H9 (cell line): Measurements from ENCODE around the gene EGFR. TPM values are rescaled to one million over a fixed set of nuclear protein-coding genes. Genes with fewer than 3 reads are reported as not detected.
A peak's percentile ranks its signal among the peaks of the same experiment; 100 is the strongest.

ENCODE experiments used
- DNase-seq: peaks from one replicate; pipeline ENCODE4 v3.0.0-alpha.2; 2017
- H2AFZ ChIP-seq: one replicate; pipeline ENCODE4 v1.6.1; 2013; ENCODE audit warnings: mild to moderate bottlenecking, low read length, control low read depth, moderate library complexity
- H2AK5ac ChIP-seq: 2 replicates; pipeline ENCODE4 v1.6.1; 2013; ENCODE audit warnings: low read length, control low read depth, mixed read lengths; ENCODE audit not compliant: insufficient read length
- H2BK120ac ChIP-seq: one replicate; pipeline ENCODE4 v1.6.1; 2013; ENCODE audit warnings: low read depth, mild to moderate bottlenecking, low read length, control low read depth, inconsistent platforms; ENCODE audit not compliant: poor library complexity, severe bottlenecking
- H2BK12ac ChIP-seq: 2 replicates; pipeline ENCODE4 v1.6.1; 2013; ENCODE audit warnings: low read length, control low read depth, mixed read lengths, low read depth; ENCODE audit not compliant: insufficient read length
- H2BK15ac ChIP-seq: 2 replicates; pipeline ENCODE4 v1.6.1; 2013; ENCODE audit warnings: low read depth, low read length, control low read depth
- H2BK20ac ChIP-seq: one replicate; pipeline ENCODE4 v1.6.1; 2013; ENCODE audit warnings: low read depth, mild to moderate bottlenecking, low read length, control low read depth, inconsistent platforms; ENCODE audit not compliant: poor library complexity, severe bottlenecking
- H2BK5ac ChIP-seq: 2 replicates; pipeline ENCODE4 v1.6.1; 2013; ENCODE audit warnings: low read length, control low read depth, mixed read lengths; ENCODE audit not compliant: insufficient read length
- H3K14ac ChIP-seq: 2 replicates; pipeline ENCODE4 v1.6.1; 2013; ENCODE audit warnings: low read length, control low read depth; ENCODE audit not compliant: insufficient read depth
- H3K18ac ChIP-seq: 2 replicates; pipeline ENCODE4 v1.6.1; 2013; ENCODE audit warnings: low read depth, mild to moderate bottlenecking, mixed read lengths, low read length, control low read depth; ENCODE audit not compliant: insufficient read length
- H3K23ac ChIP-seq: 2 replicates; pipeline ENCODE4 v1.6.1; 2013; ENCODE audit warnings: low read length, control low read depth, mixed read lengths, low read depth; ENCODE audit not compliant: insufficient read length
- H3K23me2 ChIP-seq: 2 replicates; pipeline ENCODE4 v1.6.1; 2013; ENCODE audit warnings: low read depth, mild to moderate bottlenecking, mixed read lengths, low read length, control low read depth; ENCODE audit not compliant: insufficient read length, poor library complexity, severe bottlenecking
- H3K27ac ChIP-seq: 2 replicates; pipeline ENCODE4 v1.5.1; 2013; ENCODE audit warnings: low read length, control low read depth, mixed read lengths, low read depth; ENCODE audit not compliant: insufficient read length
- H3K27me3 ChIP-seq: 2 replicates; pipeline ENCODE4 v1.6.1; 2013; ENCODE audit warnings: low read length, control low read depth, inconsistent platforms; ENCODE audit not compliant: insufficient read depth
- H3K4ac ChIP-seq: 2 replicates; pipeline ENCODE4 v1.6.1; 2013; ENCODE audit warnings: low read depth, mild to moderate bottlenecking, control low read depth, inconsistent platforms, low read length, moderate library complexity
- H3K4me1 ChIP-seq: 2 replicates; pipeline ENCODE4 v1.6.1; 2013; ENCODE audit warnings: low read length, control low read depth, inconsistent platforms; ENCODE audit not compliant: insufficient read depth
- H3K4me2 ChIP-seq: 2 replicates; pipeline ENCODE4 v1.6.1; 2013; ENCODE audit warnings: low read length, control low read depth, mixed read lengths; ENCODE audit not compliant: insufficient read length, insufficient read depth
- H3K56ac ChIP-seq: 2 replicates; pipeline ENCODE4 v1.6.1; 2013; ENCODE audit warnings: low read depth, mild to moderate bottlenecking, mixed read lengths, low read length, control low read depth; ENCODE audit not compliant: insufficient read length
- H3K79me1 ChIP-seq: 2 replicates; pipeline ENCODE4 v1.6.1; 2013; ENCODE audit warnings: low read depth, mild to moderate bottlenecking, moderate library complexity, low read length, control low read depth, inconsistent platforms; ENCODE audit not compliant: insufficient read depth, poor library complexity, severe bottlenecking
- H3K79me2 ChIP-seq: 2 replicates; pipeline ENCODE4 v1.6.1; 2013; ENCODE audit warnings: low read length, control low read depth, inconsistent platforms; ENCODE audit not compliant: insufficient read depth
- H3K9ac ChIP-seq: 2 replicates; pipeline ENCODE4 v1.6.1; 2013; ENCODE audit warnings: low read length, control low read depth, mixed read lengths; ENCODE audit not compliant: insufficient read length; ENCODE audit errors: extremely low read depth
- H3K9me3 ChIP-seq: one replicate; pipeline ENCODE4 v1.6.1; 2013; ENCODE audit warnings: low read depth, low read length, inconsistent platforms; ENCODE audit not compliant: control insufficient read depth
- H3T11ph ChIP-seq: one replicate; pipeline ENCODE4 v1.6.1; 2013; ENCODE audit warnings: mild to moderate bottlenecking, low read length, control low read depth, inconsistent platforms
- H4K20me1 ChIP-seq: one replicate; pipeline ENCODE4 v1.6.1; 2013; ENCODE audit not compliant: control insufficient read depth, insufficient read length, insufficient read depth
- H4K5ac ChIP-seq: 2 replicates; pipeline ENCODE4 v1.6.1; 2013; ENCODE audit warnings: low read depth, mild to moderate bottlenecking, mixed read lengths, low read length, control low read depth; ENCODE audit not compliant: insufficient read length
- H4K8ac ChIP-seq: replicated peaks from 2 replicates; pipeline ENCODE4 v1.6.1; 2013; ENCODE audit warnings: low read length, control low read depth, mixed read lengths, low read depth; ENCODE audit not compliant: insufficient read length
- H4K91ac ChIP-seq: 2 replicates; pipeline ENCODE4 v1.6.1; 2013; ENCODE audit warnings: low read depth, mild to moderate bottlenecking, moderate library complexity, mixed read lengths, low read length, control low read depth; ENCODE audit not compliant: insufficient read length
- H3K27ac Mint-ChIP-seq, 3 experiments: 2 replicates in 2 of 3; 3 replicates in 1 of 3; pipeline ENCODE4 v1.8.0; 2020 to 2021; ENCODE audit warnings: mixed read lengths in 3 of 3, mild to moderate bottlenecking in 1 of 3, moderate library complexity in 1 of 3
- H3K27me3 Mint-ChIP-seq: 2 replicates; pipeline ENCODE4 v1.8.0; 2021; ENCODE audit warnings: low read depth, mild to moderate bottlenecking, moderate library complexity, mixed read lengths
- H3K36me3 Mint-ChIP-seq, 3 experiments: 2 replicates in 2 of 3; 3 replicates in 1 of 3; pipeline ENCODE4 v1.8.0; 2020 to 2021; ENCODE audit warnings: low read depth in 3 of 3, mixed read lengths in 3 of 3; ENCODE audit not compliant: insufficient read depth in 1 of 3
- H3K4me1 Mint-ChIP-seq, 2 experiments: 2 replicates each; pipeline ENCODE4 v1.8.0; 2020; ENCODE audit warnings: mixed read lengths in 2 of 2
- H3K4me3 Mint-ChIP-seq, 2 experiments: 2 replicates in 1 of 2; 3 replicates in 1 of 2; pipeline ENCODE4 v1.8.0; 2020 to 2021; ENCODE audit warnings: mild to moderate bottlenecking in 2 of 2, mixed read lengths in 2 of 2, moderate library complexity in 1 of 2
- H3K9me3 Mint-ChIP-seq, 2 experiments: 2 replicates in 1 of 2; 3 replicates in 1 of 2; pipeline ENCODE4 v1.8.0; 2020; ENCODE audit warnings: mild to moderate bottlenecking in 2 of 2, mixed read lengths in 2 of 2, moderate library complexity in 1 of 2
- WGBS: extraction: QIAGEN DNeasy Blood & Tissue Kit; methylation state at CpG from one replicate; pipeline ENCODE4 v1.1.7; 2013; ENCODE audit warnings: missing lambda C conversion rate, low lambda C conversion rate, mixed read lengths; ENCODE audit not compliant: insufficient read length; ENCODE audit errors: extremely low coverage; 5-methylcytosine and 5-hydroxymethylcytosine counted together
- total RNA-seq: library from RNA; stranded (reverse); gene quantifications from 2 replicates; pipeline ENCODE4 v1.2.1, GENCODE V29; 2021
- TF ChIP-seq, protein P1 (sequence below): fragments of 200-600 bp; sonication (generic); conservative IDR thresholded peaks from 3 replicates; pipeline ENCODE4 v1.8.0; 2021; ENCODE audit warnings: antibody characterized with exemption, mild to moderate bottlenecking

Gene EGFR
- total RNA-seq, 1 experiment from 2014 or later: 3.3 TPM

DNA sequence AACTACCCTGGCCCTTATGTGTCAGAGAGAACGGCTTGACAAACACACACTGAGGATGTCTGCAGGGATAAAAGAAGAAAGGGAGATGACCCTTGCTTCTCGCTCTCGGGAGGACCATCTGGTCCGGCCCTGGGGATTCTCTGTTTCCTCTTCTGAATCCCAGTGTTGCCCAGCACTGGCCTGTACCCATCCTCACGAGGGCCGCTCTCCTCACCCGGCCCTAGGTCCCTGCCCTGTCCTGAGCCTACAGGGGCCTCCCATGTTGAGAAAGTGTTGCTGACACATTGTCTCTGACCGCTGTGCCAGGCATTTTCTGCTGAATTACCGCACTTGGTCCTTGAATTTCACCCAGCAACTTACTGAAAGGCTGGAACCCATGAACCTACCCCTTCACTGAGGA is 174.4 kb downstream of the EGFR start:
- H3K4me1 Mint-ChIP-seq: peaks cover 61 to 65% of the 10 kb centered on the region in 2 experiments
- H3K4me3 Mint-ChIP-seq: no peak overlapping the region
- Histone ChIP-seq H3K56ac (no peak overlapping the region), H3K9ac (no peak overlapping the region), H3K27ac (no peak overlapping the region), H4K5ac (no peak overlapping the region), H3K27me3 (no peaks in the 10 kb centered on the region), H3K4ac (no peak overlapping the region), H2BK5ac (no peak overlapping the region), H3K18ac (no peak overlapping the region), H2BK120ac (no peak overlapping the region), H3T11ph (no peak overlapping the region), H3K4me2 (no peak overlapping the region), H3K9me3 (no peaks in the 10 kb centered on the region), H2AFZ (no peak overlapping the region), H3K4me1 (peaks cover 28% of the 10 kb centered on the region), H2BK20ac (no peak overlapping the region), H2BK15ac (no peak overlapping the region), H4K91ac (no peak overlapping the region), H3K79me1 (no peaks in the 10 kb centered on the region), H3K23me2 (no peaks in the 10 kb centered on the region), H4K20me1 (peaks cover 2% of the 10 kb centered on the region), H3K79me2 (no peaks in the 10 kb centered on the region), H3K23ac (no peak overlapping the region), H2BK12ac (no peak overlapping the region), H4K8ac (no peak overlapping the region), H3K14ac (peak overlapping the region; percentile 69; the same call in 1 of the 2 replicates), H2AK5ac (no peak overlapping the region)
- H3K27me3 Mint-ChIP-seq: peaks cover 1% of the 10 kb centered on the region; the same call in 1 of the 2 replicates
- H3K36me3 Mint-ChIP-seq: no peaks in the 10 kb centered on the region; a peak in 1 of 7 replicates
- TF ChIP-seq, protein P1, sequence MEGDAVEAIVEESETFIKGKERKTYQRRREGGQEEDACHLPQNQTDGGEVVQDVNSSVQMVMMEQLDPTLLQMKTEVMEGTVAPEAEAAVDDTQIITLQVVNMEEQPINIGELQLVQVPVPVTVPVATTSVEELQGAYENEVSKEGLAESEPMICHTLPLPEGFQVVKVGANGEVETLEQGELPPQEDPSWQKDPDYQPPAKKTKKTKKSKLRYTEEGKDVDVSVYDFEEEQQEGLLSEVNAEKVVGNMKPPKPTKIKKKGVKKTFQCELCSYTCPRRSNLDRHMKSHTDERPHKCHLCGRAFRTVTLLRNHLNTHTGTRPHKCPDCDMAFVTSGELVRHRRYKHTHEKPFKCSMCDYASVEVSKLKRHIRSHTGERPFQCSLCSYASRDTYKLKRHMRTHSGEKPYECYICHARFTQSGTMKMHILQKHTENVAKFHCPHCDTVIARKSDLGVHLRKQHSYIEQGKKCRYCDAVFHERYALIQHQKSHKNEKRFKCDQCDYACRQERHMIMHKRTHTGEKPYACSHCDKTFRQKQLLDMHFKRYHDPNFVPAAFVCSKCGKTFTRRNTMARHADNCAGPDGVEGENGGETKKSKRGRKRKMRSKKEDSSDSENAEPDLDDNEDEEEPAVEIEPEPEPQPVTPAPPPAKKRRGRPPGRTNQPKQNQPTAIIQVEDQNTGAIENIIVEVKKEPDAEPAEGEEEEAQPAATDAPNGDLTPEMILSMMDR: no peak
- no peak for DNase-seq
- no CpG with 5 or more reads among the region's 9 CpGs for WGBS
- H3K9me3 Mint-ChIP-seq: no peaks in the 10 kb centered on the region
- H3K27ac Mint-ChIP-seq: peak overlapping the region in 2 of 3 experiments; percentile 35 to 89; a peak in 2 of 7 replicates
